ENCODE measurements around the gene NAA10. TPM values are rescaled to one million over a fixed set of nuclear protein-coding genes. Genes with fewer than 3 reads are reported as not detected.

NAA10 gene
- total RNA-seq, 4 donors from 2014 or later, result 48.0 to 152 (median 73.8) TPM

DNA sequence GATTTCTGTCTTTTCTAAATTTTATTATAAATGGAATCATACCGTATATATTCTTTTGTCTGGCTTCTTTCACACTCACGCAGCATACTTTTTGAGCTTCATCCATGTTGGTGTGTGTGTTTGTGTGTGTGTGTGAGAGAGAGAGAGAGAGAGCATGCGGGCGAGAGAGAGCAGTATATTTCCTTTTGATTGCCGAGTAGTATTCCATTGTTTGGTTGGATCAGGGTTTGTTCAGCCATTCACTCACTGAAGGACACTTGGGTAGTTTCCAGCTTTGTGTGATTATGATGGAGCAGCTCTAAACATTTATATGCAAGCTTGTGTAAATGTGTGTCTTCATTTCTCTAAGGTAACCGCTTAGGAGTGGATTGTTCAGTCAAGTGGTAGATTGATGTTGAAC is 45.7 kb downstream of the NAA10 start:
- TF ChIP-seq, protein P1, sequence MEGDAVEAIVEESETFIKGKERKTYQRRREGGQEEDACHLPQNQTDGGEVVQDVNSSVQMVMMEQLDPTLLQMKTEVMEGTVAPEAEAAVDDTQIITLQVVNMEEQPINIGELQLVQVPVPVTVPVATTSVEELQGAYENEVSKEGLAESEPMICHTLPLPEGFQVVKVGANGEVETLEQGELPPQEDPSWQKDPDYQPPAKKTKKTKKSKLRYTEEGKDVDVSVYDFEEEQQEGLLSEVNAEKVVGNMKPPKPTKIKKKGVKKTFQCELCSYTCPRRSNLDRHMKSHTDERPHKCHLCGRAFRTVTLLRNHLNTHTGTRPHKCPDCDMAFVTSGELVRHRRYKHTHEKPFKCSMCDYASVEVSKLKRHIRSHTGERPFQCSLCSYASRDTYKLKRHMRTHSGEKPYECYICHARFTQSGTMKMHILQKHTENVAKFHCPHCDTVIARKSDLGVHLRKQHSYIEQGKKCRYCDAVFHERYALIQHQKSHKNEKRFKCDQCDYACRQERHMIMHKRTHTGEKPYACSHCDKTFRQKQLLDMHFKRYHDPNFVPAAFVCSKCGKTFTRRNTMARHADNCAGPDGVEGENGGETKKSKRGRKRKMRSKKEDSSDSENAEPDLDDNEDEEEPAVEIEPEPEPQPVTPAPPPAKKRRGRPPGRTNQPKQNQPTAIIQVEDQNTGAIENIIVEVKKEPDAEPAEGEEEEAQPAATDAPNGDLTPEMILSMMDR (IDR thresholded peaks at IDR 0.05), result no peak
- TF ChIP-seq POLR2A (IDR thresholded peaks at IDR 0.05), result no peak
- no peak for TF ChIP-seq EP300 (IDR thresholded peaks at IDR 0.05)
- Histone ChIP-seq H3K4me1 (peaks cover 0 to 6% (median 0%) of the 10 kb centered on the region in 4 donors), H3K36me3 (no peaks in the 10 kb centered on the region), H3K9me3 (no peaks in the 10 kb centered on the region), H3K27ac (no peak overlapping the region), H3K4me3 (no peak overlapping the region), H3K27me3 (peaks cover 0 to 64% of the 10 kb centered on the region in 2 donors)
- no peak for DNase-seq (ENCODE audit: low spot score in 2 of 2)
- WGBS, 2 donors, result 91 to 92% methylated on average over 6 of the region's 6 CpGs

GRCh38 chrX:153888344-153888743 is 46.5 kb downstream of the NAA10 start:
- H3K9me3 ChIP-seq, result no peaks in the 10 kb centered on the region
- no peak for DNase-seq (ENCODE audit: low spot score in 2 of 2)
- no peaks in the 10 kb centered on the region for H3K36me3 ChIP-seq
- peaks cover 0 to 71% of the 10 kb centered on the region in 2 donors for H3K27me3 ChIP-seq
- H3K4me3 ChIP-seq, result no peak overlapping the region
- H3K27ac ChIP-seq, result no peak overlapping the region
- H3K4me1 ChIP-seq, result peaks cover 0 to 6% (median 0%) of the 10 kb centered on the region in 4 donors
- TF ChIP-seq EP300 (IDR thresholded peaks at IDR 0.05), result no peak
- TF ChIP-seq POLR2A (IDR thresholded peaks at IDR 0.05), result no peak
- TF ChIP-seq, protein P1 (IDR thresholded peaks at IDR 0.05), result no peak
- 71 to 82% methylated on average over 4 to 6 of the region's 6 CpGs for WGBS, 2 donors

GRCh38 chrX:153887385-153887784 is 47.5 kb downstream of the NAA10 start:
- Histone ChIP-seq H3K27me3 (peaks cover 0 to 76% of the 10 kb centered on the region in 2 donors), H3K27ac (peak overlapping the region in 2 of 4 donors; percentile 84 to 86), H3K4me1 (peaks cover 0 to 6% (median 0%) of the 10 kb centered on the region in 4 donors), H3K4me3 (no peak overlapping the region), H3K36me3 (no peaks in the 10 kb centered on the region), H3K9me3 (no peaks in the 10 kb centered on the region)
- no peak for DNase-seq (ENCODE audit: low spot score in 2 of 2)
- 68 to 69% methylated on average over 3 to 8 of the region's 8 CpGs for WGBS, 2 donors
- TF ChIP-seq, protein P1 (IDR thresholded peaks at IDR 0.05), result no peak
- no peak for TF ChIP-seq EP300 (IDR thresholded peaks at IDR 0.05)
- TF ChIP-seq POLR2A (IDR thresholded peaks at IDR 0.05), result no peak

DNA sequence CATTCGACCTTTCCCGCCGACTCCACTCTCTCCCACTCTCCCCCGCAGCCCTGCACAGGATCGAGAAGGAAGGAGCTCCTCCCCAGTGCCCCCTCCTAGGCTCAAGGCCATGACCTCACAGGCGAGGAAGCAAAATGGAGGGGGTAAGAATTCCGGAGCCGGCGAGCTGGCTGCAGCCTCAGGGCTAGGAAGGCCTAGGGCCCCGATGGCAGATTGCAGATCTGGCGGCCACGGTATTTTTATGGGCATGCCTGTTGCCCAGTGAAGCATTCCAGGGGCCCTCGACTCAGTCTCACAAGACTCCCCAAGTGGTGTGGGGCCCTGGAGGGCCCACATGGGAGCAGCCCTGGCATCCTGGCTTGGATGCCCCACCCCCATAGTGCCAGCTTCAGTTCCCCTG is 47.9 kb downstream of the NAA10 start:
- H3K4me3 ChIP-seq, result peak overlapping the region in 1 of 4 donors; percentile 49
- H3K36me3 ChIP-seq, result no peaks in the 10 kb centered on the region
- peaks cover 0 to 76% of the 10 kb centered on the region in 2 donors for H3K27me3 ChIP-seq
- no peaks in the 10 kb centered on the region for H3K9me3 ChIP-seq
- H3K4me1 ChIP-seq, result peaks cover 0 to 6% (median under 1%) of the 10 kb centered on the region in 4 donors
- WGBS, 2 donors, result 10 to 34% methylated on average over 6 to 13 of the region's 13 CpGs
- TF ChIP-seq EP300 (IDR thresholded peaks at IDR 0.05) (no peak), POLR2A (IDR thresholded peaks at IDR 0.05) (no peak)
- TF ChIP-seq, protein P1 (IDR thresholded peaks at IDR 0.05), result no peak
- DNase-seq (ENCODE audit: low spot score in 2 of 2), result no peak
- peak overlapping the region in 3 of 4 donors; percentile 67 to 86 (median 84) for H3K27ac ChIP-seq

- H3K4me1 ChIP-seq, result peaks cover 0 to 7% (median 3%) of the 10 kb centered on the region in 4 donors
- no peaks in the 10 kb centered on the region for H3K36me3 ChIP-seq
- peak within 1 kb of the TSS; percentile 17 to 86 (median 76) for H3K27ac ChIP-seq
- H3K9me3 ChIP-seq, result no peaks in the 10 kb centered on the region
- no peak for DNase-seq (ENCODE audit: low spot score in 2 of 2)
- H3K27me3 ChIP-seq, result peaks cover 0 to 79% of the 10 kb centered on the region in 2 donors
- 21% methylated on average over 22 of the region's 94 CpGs; no CpG with 5 or more reads in 1 of the 2 donors for WGBS, 2 donors
- TF ChIP-seq EP300 (IDR thresholded peaks at IDR 0.05) (no peak), POLR2A (IDR thresholded peaks at IDR 0.05) (peak in 1 of 2 donors; percentile 9)
- TF ChIP-seq, protein P1 (IDR thresholded peaks at IDR 0.05), result no peak
- peak within 1 kb of the TSS; percentile 9 to 49 (median 24) for H3K4me3 ChIP-seq
Observed at GRCh38 chrX:153885968-153886903, 48.6 kb downstream of the NAA10 start, which contains the start of gene L1CAM. Gene L1CAM, minus strand, starts transcription at chrX:153886173. Its CDS starts 10,337 bp downstream, at chrX:153875836.

Measured in tibial nerve (tissue), 4 donors.